Purkinje cell (primary cell): Measurements from ENCODE around the gene FARS2. TPM values are rescaled to one million over a fixed set of nuclear protein-coding genes. Genes with fewer than 3 reads are reported as not detected.

Source experiments
- polyA plus RNA-seq: library from polyadenylated mRNA; unstranded; fragments of >200 nt; fragmentation: Nextera tagmentation; gene quantifications from 2 replicates; pipeline ENCODE4 v1.2.1, GENCODE V29; 2014

FARS2 gene
- polyA plus RNA-seq: 6.9 and 7.3 TPM in 2 replicates

DNA sequence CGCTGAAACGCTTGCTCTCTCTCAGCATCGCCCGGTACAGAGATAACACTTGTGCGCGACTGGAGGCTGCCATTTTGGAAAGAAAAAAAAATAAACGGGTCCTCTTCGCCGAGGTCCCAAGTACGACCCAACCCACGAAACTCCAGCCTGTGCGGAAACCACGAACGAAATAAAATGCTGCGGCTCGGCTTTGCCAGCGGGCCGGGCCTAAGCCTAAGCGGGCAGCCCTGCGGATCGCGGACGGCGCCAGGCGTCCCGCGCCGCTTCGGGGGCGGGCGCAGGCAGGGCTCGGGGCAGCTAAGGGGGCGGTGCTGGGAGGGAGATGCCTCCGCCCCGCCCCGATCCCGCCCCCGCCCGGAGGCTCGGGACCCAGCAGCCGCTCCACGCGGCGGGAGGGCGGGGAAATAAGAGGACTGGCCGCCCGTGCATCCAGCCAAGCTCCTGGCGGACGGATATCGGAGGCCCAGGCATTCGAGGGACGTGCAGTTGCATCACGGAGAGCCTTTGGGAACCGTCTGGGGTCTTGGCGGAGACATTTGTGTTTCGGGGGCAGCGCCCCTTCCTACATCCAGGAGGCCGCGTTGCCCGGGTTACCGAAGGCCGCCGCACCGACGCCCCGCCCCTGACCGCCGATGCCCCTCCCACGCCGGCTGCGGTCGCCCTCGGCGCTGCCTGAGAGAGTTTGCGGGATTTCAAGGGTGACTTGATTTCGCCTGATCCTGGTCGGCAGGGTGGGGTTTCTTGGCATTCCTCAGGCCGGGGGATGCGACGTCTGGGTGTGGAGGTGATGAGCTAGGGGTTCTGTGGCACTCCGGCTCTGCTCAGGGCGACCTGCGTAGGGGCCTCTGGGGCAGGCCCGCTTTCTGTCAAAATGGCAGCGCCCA lies at the start of gene FARS2, which contains the start of gene LYRM4:
Gene FARS2 (plus strand): TSS at position 853 of the 884 bp plus-strand sequence.
Gene LYRM4 (minus strand): TSS at position 290 of the 884 bp plus-strand sequence. CDS start 217 bp downstream, at position 73.

Other genes starting within 250 kb of the FARS2 start
- gene PPP1R3G, start 176.2 kb upstream of the FARS2 start, polyA plus RNA-seq: 0.10 and 0.55 TPM in 2 replicates
- gene LYRM4, start 563 bp upstream of the FARS2 start, polyA plus RNA-seq: 77.6 and 85.7 TPM in 2 replicates